Measurements from ENCODE around the gene EVA1B.

EVA1B gene

GRCh38 chr1:36323636-36324352 lies at the start of gene EVA1B:
TSS of gene EVA1B (minus strand) at chr1:36323645. CDS start at chr1:36323037, 608 bp downstream.
- in situ Hi-C loops (cut with MboI; ENCODE audit: low sequenced_read_pairs): no loop called here

GRCh38 chr1:36372617-36373016 lies 49.2 kb upstream of the EVA1B start:
- in situ Hi-C loops (cut with MboI; ENCODE audit: low sequenced_read_pairs): no loop called here

GRCh38 chr1:36369061-36369861 lies 45.8 kb upstream of the EVA1B start:
- in situ Hi-C loops (cut with MboI; ENCODE audit: low sequenced_read_pairs): no loop called here

GRCh38 chr1:36367798-36368197 lies 44.4 kb upstream of the EVA1B start:
- in situ Hi-C loops (cut with MboI; ENCODE audit: low sequenced_read_pairs): no loop called here

GRCh38 chr1:36367066-36367465 lies 43.6 kb upstream of the EVA1B start:
- in situ Hi-C loops (cut with MboI; ENCODE audit: low sequenced_read_pairs): no loop called here

GRCh38 chr1:36366091-36366661 lies 42.7 kb upstream of the EVA1B start:
- in situ Hi-C loops (cut with MboI; ENCODE audit: low sequenced_read_pairs): no loop called here

GRCh38 chr1:36365381-36365780 lies 41.9 kb upstream of the EVA1B start:
- in situ Hi-C loops (cut with MboI; ENCODE audit: low sequenced_read_pairs): no loop called here

- in situ Hi-C loops (cut with MboI; ENCODE audit: low sequenced_read_pairs): no loop called here
These were observed 36.6 kb upstream of the EVA1B start for GRCh38 chr1:36359911-36360550.

- in situ Hi-C loops (cut with MboI; ENCODE audit: low sequenced_read_pairs): no loop called here
These were observed 35.9 kb upstream of the EVA1B start for GRCh38 chr1:36359383-36359782.

- in situ Hi-C loops (cut with MboI; ENCODE audit: low sequenced_read_pairs): no loop called here
These were observed 35.2 kb upstream of the EVA1B start for GRCh38 chr1:36358514-36359084.

- in situ Hi-C loops (cut with MboI; ENCODE audit: low sequenced_read_pairs): no loop called here
These were observed 32.4 kb upstream of the EVA1B start for GRCh38 chr1:36355811-36356210.

GRCh38 chr1:36354486-36354885 lies 31.0 kb upstream of the EVA1B start:
- in situ Hi-C loops (cut with MboI; ENCODE audit: low sequenced_read_pairs): no loop called here

GRCh38 chr1:36352910-36353878 lies 29.7 kb upstream of the EVA1B start:
- in situ Hi-C loops (cut with MboI; ENCODE audit: low sequenced_read_pairs): no loop called here

GRCh38 chr1:36352125-36352909 lies 28.9 kb upstream of the EVA1B start:
- in situ Hi-C loops (cut with MboI; ENCODE audit: low sequenced_read_pairs): no loop called here

- in situ Hi-C loops (cut with MboI; ENCODE audit: low sequenced_read_pairs): no loop called here
These were observed 28.0 kb upstream of the EVA1B start for GRCh38 chr1:36351227-36351977.

- in situ Hi-C loops (cut with MboI; ENCODE audit: low sequenced_read_pairs): no loop called here
These were observed 27.3 kb upstream of the EVA1B start for GRCh38 chr1:36350659-36351226.

- in situ Hi-C loops (cut with MboI; ENCODE audit: low sequenced_read_pairs): no loop called here
These were observed 26.4 kb upstream of the EVA1B start for GRCh38 chr1:36349839-36350238.

GRCh38 chr1:36349241-36349671 lies 25.8 kb upstream of the EVA1B start:
- in situ Hi-C loops (cut with MboI; ENCODE audit: low sequenced_read_pairs): no loop called here

All from HL-60/S4 treated with phorbol 12-myristate 13-acetate at 8.2 ng/mL for 4 days and 3 days (cell line).